ENCODE results near the gene PDE4A.
"Not testable (repeated sequence)": the region's sequence is repeated elsewhere in the genome, so short reads cannot be mapped to it uniquely, and the experiment has no call there.

Gene PDE4A

GRCh38 chr19:10452726-10453618 is 32.6 kb downstream of the PDE4A start:
- Mint-ChIP-seq H3K9me3 (no peaks in the 10 kb centered on the region), H3K27me3 (peaks cover 28% of the 10 kb centered on the region), H3K4me1 (ENCODE audit: low read depth) (peaks cover 21% of the 10 kb centered on the region), H3K4me3 (no peak overlapping the region), H3K36me3 (ENCODE audit: low read depth) (peaks cover 100% of the 10 kb centered on the region), H3K27ac (no peak overlapping the region)
- intact Hi-C loops (cut with micrococcal nuclease), result no loop called here

GRCh38 chr19:10453852-10454251 is 33.5 kb downstream of the PDE4A start:
- no peaks in the 10 kb centered on the region for H3K9me3 Mint-ChIP-seq
- no peak overlapping the region for H3K27ac Mint-ChIP-seq
- peaks cover 25% of the 10 kb centered on the region for H3K27me3 Mint-ChIP-seq
- H3K4me1 Mint-ChIP-seq (ENCODE audit: low read depth), result peaks cover 21% of the 10 kb centered on the region
- intact Hi-C loops (cut with micrococcal nuclease), result no loop called here
- H3K4me3 Mint-ChIP-seq, result no peak overlapping the region
- H3K36me3 Mint-ChIP-seq (ENCODE audit: low read depth), result peaks cover 100% of the 10 kb centered on the region

GRCh38 chr19:10454267-10454666 is 33.9 kb downstream of the PDE4A start:
- H3K27ac Mint-ChIP-seq, result no peak overlapping the region
- no peaks in the 10 kb centered on the region for H3K9me3 Mint-ChIP-seq
- H3K4me1 Mint-ChIP-seq (ENCODE audit: low read depth), result peaks cover 21% of the 10 kb centered on the region
- peaks cover 25% of the 10 kb centered on the region for H3K27me3 Mint-ChIP-seq
- H3K4me3 Mint-ChIP-seq, result no peak overlapping the region
- H3K36me3 Mint-ChIP-seq (ENCODE audit: low read depth), result peaks cover 100% of the 10 kb centered on the region
- intact Hi-C loops (cut with micrococcal nuclease), result no loop called here

GRCh38 chr19:10458733-10459132 is 38.4 kb downstream of the PDE4A start:
- intact Hi-C loops (cut with micrococcal nuclease); H3K27me3 Mint-ChIP-seq; H3K9me3 Mint-ChIP-seq; H3K4me3 Mint-ChIP-seq; H3K27ac Mint-ChIP-seq: not testable (repeated sequence)
- Mint-ChIP-seq H3K4me1 (ENCODE audit: low read depth) (peaks cover 18% of the 10 kb centered on the region), H3K36me3 (ENCODE audit: low read depth) (peaks cover 94% of the 10 kb centered on the region)

GRCh38 chr19:10460714-10461046 is 40.3 kb downstream of the PDE4A start:
- Mint-ChIP-seq H3K36me3 (ENCODE audit: low read depth) (peaks cover 94% of the 10 kb centered on the region), H3K4me3 (no peak overlapping the region), H3K27me3 (peaks cover 6% of the 10 kb centered on the region), H3K9me3 (no peaks in the 10 kb centered on the region), H3K27ac (no peak overlapping the region), H3K4me1 (ENCODE audit: low read depth) (peaks cover 18% of the 10 kb centered on the region)
- intact Hi-C loops (cut with micrococcal nuclease), result no loop called here

GRCh38 chr19:10461047-10461949 is 41.0 kb downstream of the PDE4A start:
- intact Hi-C loops (cut with micrococcal nuclease), result no loop called here
- H3K27me3 Mint-ChIP-seq, result peaks cover 6% of the 10 kb centered on the region
- H3K36me3 Mint-ChIP-seq (ENCODE audit: low read depth), result peaks cover 94% of the 10 kb centered on the region
- peaks cover 18% of the 10 kb centered on the region for H3K4me1 Mint-ChIP-seq (ENCODE audit: low read depth)
- no peaks in the 10 kb centered on the region for H3K9me3 Mint-ChIP-seq
- peak overlapping the region; percentile 35 for H3K27ac Mint-ChIP-seq
- peak overlapping the region; percentile 27 for H3K4me3 Mint-ChIP-seq

- H3K36me3 Mint-ChIP-seq (ENCODE audit: low read depth), result peaks cover 94% of the 10 kb centered on the region
- peak overlapping the region; percentile 35 for H3K27ac Mint-ChIP-seq
- H3K4me3 Mint-ChIP-seq, result peak overlapping the region; percentile 4
- H3K27me3 Mint-ChIP-seq; H3K9me3 Mint-ChIP-seq; intact Hi-C loops (cut with micrococcal nuclease): not testable (repeated sequence)
- H3K4me1 Mint-ChIP-seq (ENCODE audit: low read depth), result peaks cover 18% of the 10 kb centered on the region
These were observed 41.7 kb downstream of the PDE4A start for GRCh38 chr19:10462042-10462441.

- Mint-ChIP-seq H3K4me1 (ENCODE audit: low read depth) (peaks cover 18% of the 10 kb centered on the region), H3K36me3 (ENCODE audit: low read depth) (peaks cover 94% of the 10 kb centered on the region), H3K4me3 (no peak overlapping the region), H3K27ac (peak overlapping the region; percentile 35), H3K9me3 (no peaks in the 10 kb centered on the region), H3K27me3 (peaks cover 6% of the 10 kb centered on the region)
- intact Hi-C loops (cut with micrococcal nuclease), result no loop called here
These were observed 42.2 kb downstream of the PDE4A start for GRCh38 chr19:10462557-10462956.

GRCh38 chr19:10464456-10464855 is 44.1 kb downstream of the PDE4A start:
- peaks cover 93% of the 10 kb centered on the region for H3K36me3 Mint-ChIP-seq (ENCODE audit: low read depth)
- H3K4me1 Mint-ChIP-seq (ENCODE audit: low read depth), result peaks cover 18% of the 10 kb centered on the region
- H3K27me3 Mint-ChIP-seq, result peaks cover 11% of the 10 kb centered on the region
- H3K4me3 Mint-ChIP-seq, result no peak overlapping the region
- H3K27ac Mint-ChIP-seq, result no peak overlapping the region
- intact Hi-C loops (cut with micrococcal nuclease), result no loop called here
- no peaks in the 10 kb centered on the region for H3K9me3 Mint-ChIP-seq

GRCh38 chr19:10467104-10467706 is 46.9 kb downstream of the PDE4A start:
- Mint-ChIP-seq H3K9me3 (no peaks in the 10 kb centered on the region), H3K27ac (no peak overlapping the region), H3K27me3 (peaks cover 11% of the 10 kb centered on the region), H3K36me3 (ENCODE audit: low read depth) (peaks cover 72% of the 10 kb centered on the region), H3K4me3 (no peak overlapping the region), H3K4me1 (ENCODE audit: low read depth) (peaks cover 6% of the 10 kb centered on the region)
- intact Hi-C loops (cut with micrococcal nuclease), result no loop called here

GRCh38 chr19:10468133-10468532 is 47.8 kb downstream of the PDE4A start:
- Mint-ChIP-seq H3K9me3 (no peaks in the 10 kb centered on the region), H3K4me1 (ENCODE audit: low read depth) (no peaks in the 10 kb centered on the region), H3K36me3 (ENCODE audit: low read depth) (peaks cover 62% of the 10 kb centered on the region), H3K4me3 (no peak overlapping the region), H3K27ac (no peak overlapping the region), H3K27me3 (peaks cover 6% of the 10 kb centered on the region)
- intact Hi-C loops (cut with micrococcal nuclease), result no loop called here

- Mint-ChIP-seq H3K36me3 (ENCODE audit: low read depth) (peaks cover 24% of the 10 kb centered on the region), H3K4me3 (no peak overlapping the region), H3K27me3 (peaks cover 8% of the 10 kb centered on the region), H3K27ac (no peak overlapping the region), H3K9me3 (no peaks in the 10 kb centered on the region), H3K4me1 (ENCODE audit: low read depth) (no peaks in the 10 kb centered on the region)
- intact Hi-C loops (cut with micrococcal nuclease), result no loop called here
These were observed 51.6 kb downstream of the PDE4A start for GRCh38 chr19:10471909-10472308.

GRCh38 chr19:10473192-10473591 is 52.9 kb downstream of the PDE4A start:
- Mint-ChIP-seq H3K4me1 (ENCODE audit: low read depth) (no peaks in the 10 kb centered on the region), H3K4me3 (no peak overlapping the region), H3K27ac (no peak overlapping the region)

GRCh38 chr19:10474962-10475451 is 54.7 kb downstream of the PDE4A start:
- no peaks in the 10 kb centered on the region for H3K9me3 Mint-ChIP-seq
- H3K4me1 Mint-ChIP-seq (ENCODE audit: low read depth), result peaks cover 10% of the 10 kb centered on the region
- no peak overlapping the region for H3K27ac Mint-ChIP-seq
- H3K27me3 Mint-ChIP-seq, result peaks cover 14% of the 10 kb centered on the region
- H3K36me3 Mint-ChIP-seq (ENCODE audit: low read depth), result no peaks in the 10 kb centered on the region
- intact Hi-C loops (cut with micrococcal nuclease), result no loop called here
- H3K4me3 Mint-ChIP-seq, result no peak overlapping the region

More at GRCh38 chr19:10473192-10473591, 52.9 kb downstream of the PDE4A start:
- Mint-ChIP-seq H3K36me3 (ENCODE audit: low read depth) (peaks cover 12% of the 10 kb centered on the region), H3K9me3 (no peaks in the 10 kb centered on the region), H3K27me3 (peaks cover 8% of the 10 kb centered on the region)
- intact Hi-C loops (cut with micrococcal nuclease), result no loop called here
